CD4-positive, alpha-beta memory T cell (primary cell): ENCODE results near the gene CORO2A. TPM values are rescaled to one million over a fixed set of nuclear protein-coding genes. Genes with fewer than 3 reads are reported as not detected.
A peak's percentile ranks its signal among the peaks of the same experiment; 100 is the strongest.

ENCODE experiments used
- CTCF ChIA-PET: fragments of 350-600 bp; sonication (Branson Sonifier 250); formaldehyde crosslinking; loops from one replicate; lab custom pipeline; 2021; ENCODE audit warnings: inconsistent platforms; ENCODE audit not compliant: partially characterized antibody; lab: Charles Lee
- POLR2A ChIA-PET: fragments of 350-600 bp; sonication (Branson Sonifier 250); formaldehyde crosslinking; loops from one replicate; lab custom pipeline; 2021; ENCODE audit not compliant: partially characterized antibody; lab: Charles Lee
- DNase-seq, 5 donors: peaks; one replicate each; pipeline versions ENCODE4 v3.0.0 to v3.0.0-alpha.2; 2020 to 2022; ENCODE audit warnings: mixed read lengths in 1 of 5
- H3K27ac ChIP-seq: one replicate; pipeline ENCODE4 v1.7.0; 2013; ENCODE audit warnings: low read depth, low read length
- H3K27me3 ChIP-seq: 2 replicates; pipeline ENCODE4 v1.7.0; 2013; ENCODE audit warnings: mild to moderate bottlenecking, low read length, moderate library complexity; ENCODE audit not compliant: insufficient read depth
- H3K36me3 ChIP-seq: 2 replicates; pipeline ENCODE4 v1.7.0; 2013; ENCODE audit warnings: mild to moderate bottlenecking, low read length, moderate library complexity; ENCODE audit not compliant: insufficient read depth
- H3K4me1 ChIP-seq: 2 replicates; pipeline ENCODE4 v1.7.0; 2013; ENCODE audit warnings: mild to moderate bottlenecking, low read length, moderate library complexity; ENCODE audit not compliant: insufficient read depth
- H3K4me3 ChIP-seq, 2 donors: one replicate each; pipeline ENCODE4 v1.7.0; 2013; ENCODE audit warnings: low read length in 2 of 2, mild to moderate bottlenecking in 1 of 2
- H3K9me3 ChIP-seq, 2 donors: one replicate each; pipeline ENCODE4 v1.7.0; 2013; ENCODE audit warnings: low read length in 2 of 2, control low read depth in 1 of 2; ENCODE audit not compliant: control insufficient read depth in 1 of 2
- H3K27ac Mint-ChIP-seq, 7 donors: one replicate each; pipeline ENCODE4 v1.8.0; 2020 to 2021; ENCODE audit warnings: mixed read lengths in 7 of 7, mild to moderate bottlenecking in 6 of 7, inconsistent platforms in 3 of 7, moderate library complexity in 3 of 7
- H3K27me3 Mint-ChIP-seq, 2 donors: one replicate each; pipeline ENCODE4 v1.8.0; 2020 to 2021; ENCODE audit warnings: mixed read lengths in 2 of 2
- H3K36me3 Mint-ChIP-seq, 2 donors: one replicate each; pipeline ENCODE4 v1.8.0; 2020 to 2021; ENCODE audit warnings: mixed read lengths in 2 of 2, inconsistent platforms in 1 of 2, mild to moderate bottlenecking in 1 of 2
- H3K4me1 Mint-ChIP-seq, 4 donors: one replicate each; pipeline ENCODE4 v1.8.0; 2020 to 2021; ENCODE audit warnings: mixed read lengths in 4 of 4, mild to moderate bottlenecking in 1 of 4
- H3K4me3 Mint-ChIP-seq, 8 donors: one replicate each; pipeline ENCODE4 v1.8.0; 2020 to 2021; ENCODE audit warnings: mixed read lengths in 8 of 8, mild to moderate bottlenecking in 7 of 8, moderate library complexity in 6 of 8, inconsistent platforms in 3 of 8
- H3K9me3 Mint-ChIP-seq, 8 donors: one replicate each; pipeline ENCODE4 v1.8.0; 2020 to 2021; ENCODE audit warnings: mixed read lengths in 8 of 8, mild to moderate bottlenecking in 5 of 8, inconsistent platforms in 3 of 8, moderate library complexity in 1 of 8
- intact Hi-C: fragments of 100-400 bp; cut with micrococcal nuclease; formaldehyde crosslinking; loops from one replicate; pipeline ENCODE4 v1.15.1; 2023
- polyA plus RNA-seq, 2 donors: library from polyadenylated mRNA; unstranded; fragments of 300-500 nt; fragmentation: Illumina TruSeq; gene quantifications; one replicate each; pipeline ENCODE4 v1.2.3, GENCODE V29; 2021
- total RNA-seq, 2 experiments: library from RNA; stranded (reverse); gene quantifications; one replicate each; pipeline ENCODE4 v1.2.3, GENCODE V29; 2021

CORO2A gene
- total and polyA plus RNA-seq, 4 experiments from 2014 or later = 4.4 to 11.9 (median 8.5) TPM

- ChIA-PET POLR2A (interaction anchor here (1.1 to 18.2 kb wide), 9 partner anchors 8 to 179 kb away, joined by 3 to 412 read pairs (median 14); partner anchors contain the start of genes NANS, TBC1D2, TRIM14 and TRMO), CTCF (interaction anchor here (0.5 to 4.3 kb wide), 6 partner anchors 18 to 177 kb away, joined by 3 to 60 read pairs (median 20); partner anchors contain the start of gene TRIM14)
- Histone ChIP-seq H3K27ac (peak overlapping the region; percentile 57), H3K4me1 (peaks cover 97% of the 10 kb centered on the region), H3K9me3 (no peaks in the 10 kb centered on the region), H3K27me3 (no peaks in the 10 kb centered on the region), H3K36me3 (peaks cover 15% of the 10 kb centered on the region), H3K4me3 (no peak overlapping the region)
- H3K9me3 Mint-ChIP-seq = no peaks in the 10 kb centered on the region
- H3K27ac Mint-ChIP-seq = peak overlapping the region; percentile 91 to 96 (median 94)
- H3K36me3 Mint-ChIP-seq = peaks cover 46 to 52% of the 10 kb centered on the region in 2 donors
- no peak for DNase-seq
- H3K27me3 Mint-ChIP-seq = no peaks in the 10 kb centered on the region
- intact Hi-C loops = loop anchor here (5.0 kb wide), 1 partner anchor 118 kb away; the partner anchor contains the start of gene ANP32B
- peaks cover 59 to 94% (median 74%) of the 10 kb centered on the region in 4 donors for H3K4me1 Mint-ChIP-seq
- H3K4me3 Mint-ChIP-seq = peak overlapping the region in 6 of 8 donors; percentile 64 to 79 (median 76)
Measured at GRCh38 chr9:98100456-98100855, 92.0 kb downstream of the CORO2A start.

GRCh38 chr9:98099898-98100297, 92.5 kb downstream of the CORO2A start:
- H3K9me3 Mint-ChIP-seq = no peaks in the 10 kb centered on the region
- peaks cover 21% of the 10 kb centered on the region for H3K36me3 ChIP-seq
- peak overlapping the region; percentile 22 to 79 (median 72) for H3K4me3 Mint-ChIP-seq
- no peaks in the 10 kb centered on the region for H3K9me3 ChIP-seq
- peaks cover 95% of the 10 kb centered on the region for H3K4me1 ChIP-seq
- POLR2A ChIA-PET = interaction anchor here (1.1 to 18.2 kb wide), 6 partner anchors 11 to 178 kb away, joined by 3 to 412 read pairs (median 26); partner anchors contain the start of genes TBC1D2, TRIM14 and TRMO
- no peaks in the 10 kb centered on the region for H3K27me3 Mint-ChIP-seq
- H3K27ac Mint-ChIP-seq = peak overlapping the region; percentile 91 to 96 (median 94)
- peak in 1 of 5 donors; percentile 16 for DNase-seq
- H3K27me3 ChIP-seq = no peaks in the 10 kb centered on the region
- H3K4me3 ChIP-seq = peak overlapping the region in 1 of 2 donors; percentile 17
- peaks cover 58 to 94% (median 74%) of the 10 kb centered on the region in 4 donors for H3K4me1 Mint-ChIP-seq
- peak overlapping the region; percentile 57 for H3K27ac ChIP-seq
- CTCF ChIA-PET = interaction anchor here (0.5 to 4.3 kb wide), 5 partner anchors 11 to 176 kb away, joined by 3 to 23 read pairs (median 3); no protein-coding TSS in a partner anchor
- intact Hi-C loops = loop anchor here (5.0 kb wide), 1 partner anchor 118 kb away; the partner anchor contains the start of gene ANP32B
- H3K36me3 Mint-ChIP-seq = peaks cover 47 to 56% of the 10 kb centered on the region in 2 donors

GRCh38 chr9:98099346-98099745, 93.1 kb downstream of the CORO2A start:
- Mint-ChIP-seq H3K36me3 (peaks cover 47 to 59% of the 10 kb centered on the region in 2 donors), H3K4me1 (peaks cover 56 to 94% (median 72%) of the 10 kb centered on the region in 4 donors), H3K27ac (peak overlapping the region; percentile 91 to 96 (median 94)), H3K27me3 (no peaks in the 10 kb centered on the region), H3K9me3 (no peaks in the 10 kb centered on the region), H3K4me3 (peak overlapping the region in 5 of 8 donors; percentile 64 to 79 (median 73))
- Histone ChIP-seq H3K4me1 (peaks cover 95% of the 10 kb centered on the region), H3K36me3 (peaks cover 26% of the 10 kb centered on the region), H3K9me3 (no peaks in the 10 kb centered on the region), H3K27me3 (no peaks in the 10 kb centered on the region), H3K4me3 (no peak overlapping the region), H3K27ac (peak overlapping the region; percentile 57)
- ChIA-PET CTCF (interaction anchor here (1.3 to 4.3 kb wide), 3 partner anchors 11 to 25 kb away, joined by 3 to 23 read pairs (median 18); no protein-coding TSS in a partner anchor), POLR2A (interaction anchor here (1.1 to 18.2 kb wide), 7 partner anchors 11 to 178 kb away, joined by 3 to 412 read pairs (median 15); partner anchors contain the start of genes TBC1D2, TRIM14 and TRMO)
- intact Hi-C loops = no loop called here
- DNase-seq = peak in 1 of 5 donors; percentile 68

GRCh38 chr9:98097836-98098235, 94.6 kb downstream of the CORO2A start:
- no peaks in the 10 kb centered on the region for H3K27me3 ChIP-seq
- Mint-ChIP-seq H3K27me3 (no peaks in the 10 kb centered on the region), H3K9me3 (no peaks in the 10 kb centered on the region), H3K4me3 (peak overlapping the region in 7 of 8 donors; percentile 21 to 76 (median 53)), H3K36me3 (peaks cover 55 to 61% of the 10 kb centered on the region in 2 donors), H3K27ac (peak overlapping the region; percentile 77 to 94 (median 90)), H3K4me1 (peaks cover 57 to 92% (median 75%) of the 10 kb centered on the region in 4 donors)
- intact Hi-C loops = no loop called here
- H3K4me1 ChIP-seq = peaks cover 90% of the 10 kb centered on the region
- H3K4me3 ChIP-seq = no peak overlapping the region
- CTCF ChIA-PET = interaction anchor here (0.6 to 4.3 kb wide), 10 partner anchors 9 to 197 kb away, joined by 3 to 23 read pairs (median 3); partner anchors contain the start of genes TBC1D2, TRIM14 and TRMO
- H3K36me3 ChIP-seq = peaks cover 31% of the 10 kb centered on the region
- H3K27ac ChIP-seq = peak overlapping the region; percentile 3
- H3K9me3 ChIP-seq = no peaks in the 10 kb centered on the region
- POLR2A ChIA-PET = interaction anchor here (1.1 to 18.2 kb wide), 11 partner anchors 8 to 176 kb away, joined by 3 to 412 read pairs (median 7); partner anchors contain the start of genes CORO2A, TBC1D2, TRIM14 and TRMO
- DNase-seq = peak in 2 of 5 donors; percentile 50 to 81

- Mint-ChIP-seq H3K27ac (peak overlapping the region; percentile 74 to 91 (median 89)), H3K27me3 (no peaks in the 10 kb centered on the region), H3K36me3 (peaks cover 61 to 67% of the 10 kb centered on the region in 2 donors), H3K4me1 (peaks cover 49 to 86% (median 69%) of the 10 kb centered on the region in 4 donors), H3K4me3 (peak overlapping the region in 1 of 8 donors; percentile 65), H3K9me3 (no peaks in the 10 kb centered on the region)
- Histone ChIP-seq H3K27me3 (no peaks in the 10 kb centered on the region), H3K9me3 (no peaks in the 10 kb centered on the region), H3K4me3 (no peak overlapping the region), H3K27ac (no peak overlapping the region), H3K4me1 (peaks cover 72% of the 10 kb centered on the region), H3K36me3 (peaks cover 35% of the 10 kb centered on the region)
- ChIA-PET POLR2A (interaction anchor here (1.0 to 18.2 kb wide), 8 partner anchors 11 to 160 kb away, joined by 3 to 412 read pairs (median 8); partner anchors contain the start of genes TBC1D2 and TRIM14), CTCF (interaction anchor here (1.3 to 4.3 kb wide), 5 partner anchors 18 to 23 kb away, joined by 4 to 23 read pairs (median 17); partner anchors contain the start of gene TRIM14)
- no peak for DNase-seq
- intact Hi-C loops = no loop called here
Measured at GRCh38 chr9:98096091-98096490, 96.3 kb downstream of the CORO2A start.

- peaks cover 67% of the 10 kb centered on the region for H3K4me1 ChIP-seq
- no peaks in the 10 kb centered on the region for H3K27me3 Mint-ChIP-seq
- POLR2A ChIA-PET = interaction anchor here (0.9 to 18.2 kb wide), 3 partner anchors 11 to 162 kb away, joined by 3 to 412 read pairs (median 7); partner anchors contain the start of gene TRIM14
- peak overlapping the region in 6 of 7 donors; percentile 41 to 91 (median 80) for H3K27ac Mint-ChIP-seq
- peak overlapping the region in 2 of 8 donors; percentile 17 to 52 for H3K4me3 Mint-ChIP-seq
- H3K9me3 Mint-ChIP-seq = no peaks in the 10 kb centered on the region
- no peak for DNase-seq
- H3K4me1 Mint-ChIP-seq = peaks cover 46 to 82% (median 66%) of the 10 kb centered on the region in 4 donors
- H3K36me3 ChIP-seq = peaks cover 35% of the 10 kb centered on the region
- intact Hi-C loops = no loop called here
- no peak overlapping the region for H3K27ac ChIP-seq
- CTCF ChIA-PET = interaction anchor here (3.0 to 4.2 kb wide), 2 partner anchors 22 to 23 kb away, joined by 14 to 17 read pairs; partner anchors contain the start of gene TRIM14
- H3K4me3 ChIP-seq = no peak overlapping the region
- peaks cover 61 to 71% of the 10 kb centered on the region in 2 donors for H3K36me3 Mint-ChIP-seq
- H3K9me3 ChIP-seq = no peaks in the 10 kb centered on the region
- H3K27me3 ChIP-seq = no peaks in the 10 kb centered on the region
Measured at GRCh38 chr9:98095401-98095800, 97.0 kb downstream of the CORO2A start.
